ENCODE results near the gene COX10. TPM values are rescaled to one million over a fixed set of nuclear protein-coding genes. Genes with fewer than 3 reads are reported as not detected.

COX10 gene
- total and polyA plus RNA-seq, 2 experiments from 2014 or later: 13.9 to 18.5 TPM

- Histone ChIP-seq H3K4me3 (no peak overlapping the region), H3K27me3 (replicated peaks; ENCODE audit: insufficient read depth) (no peaks in the 10 kb centered on the region), H4K20me1 (ENCODE audit: insufficient read depth) (no peaks in the 10 kb centered on the region), H3K27ac (no peak overlapping the region), H3K9ac (no peak overlapping the region), H2AFZ (no peak overlapping the region), H3K4me2 (ENCODE audit: unreplicated experiment) (no peak overlapping the region), H3K4me1 (ENCODE audit: insufficient read depth) (peaks cover 9% of the 10 kb centered on the region; the same call in 1 of the 2 replicates), H3K9me3 (ENCODE audit: low read depth) (no peaks in the 10 kb centered on the region), H3K9me2 (ENCODE audit: insufficient read depth) (no peaks in the 10 kb centered on the region), H3K36me3 (ENCODE audit: low read depth) (0 out of 2 replicates have a peak, but pooled peaks cover 6% of the 10 kb centered on the region), H3K79me2 (ENCODE audit: insufficient read depth) (no peaks in the 10 kb centered on the region; the same call in 1 of the 2 replicates), H3F3A (ENCODE audit: insufficient read depth) (peaks cover 8% of the 10 kb centered on the region; the same call in 1 of the 2 replicates)
- WGBS, 2 experiments (ENCODE audit: low coverage in 1 of 2, low lambda C conversion rate in 2 of 2, missing lambda C conversion rate in 2 of 2): 95 to 99% methylated on average over 4 of the region's 4 CpGs
- in situ Hi-C loops (cut with MboI): no loop called here
- TF ChIP-seq EZH2phosphoT487 (IDR thresholded peaks at IDR 0.05; ENCODE audit: insufficient read depth, low read depth) (no peak), EZH2 (IDR thresholded peaks at IDR 0.05; ENCODE audit: insufficient read depth, poor library complexity, severe bottlenecking) (no peak)
- no peak for DNase-seq
These were observed 36.1 kb upstream of the COX10 start for GRCh38 chr17:14033166-14033565.

GRCh38 chr17:14037453-14037852 is 31.9 kb upstream of the COX10 start:
- TF ChIP-seq EZH2phosphoT487 (IDR thresholded peaks at IDR 0.05; ENCODE audit: insufficient read depth, low read depth): no peak
- Histone ChIP-seq H3K9me3 (ENCODE audit: low read depth) (no peaks in the 10 kb centered on the region), H3K27me3 (replicated peaks; ENCODE audit: insufficient read depth) (no peaks in the 10 kb centered on the region), H3K36me3 (ENCODE audit: low read depth) (0 out of 2 replicates have a peak, but pooled peaks cover 6% of the 10 kb centered on the region), H3K4me3 (no peak overlapping the region), H3K4me2 (ENCODE audit: unreplicated experiment) (no peak overlapping the region), H3K9ac (no peak overlapping the region), H4K20me1 (ENCODE audit: insufficient read depth) (no peaks in the 10 kb centered on the region), H3K79me2 (ENCODE audit: insufficient read depth) (no peaks in the 10 kb centered on the region; the same call in 1 of the 2 replicates), H2AFZ (no peak overlapping the region), H3F3A (ENCODE audit: insufficient read depth) (peaks cover 9% of the 10 kb centered on the region; the same call in 1 of the 2 replicates), H3K27ac (no peak overlapping the region), H3K9me2 (ENCODE audit: insufficient read depth) (no peaks in the 10 kb centered on the region), H3K4me1 (ENCODE audit: insufficient read depth) (peaks cover 8% of the 10 kb centered on the region; the same call in 1 of the 2 replicates)
- no peak for DNase-seq
- WGBS, 2 experiments (ENCODE audit: low coverage in 1 of 2, low lambda C conversion rate in 2 of 2, missing lambda C conversion rate in 2 of 2): 97 to 100% methylated on average over 1 of the region's 1 CpG
- in situ Hi-C loops (cut with MboI): no loop called here

DNA sequence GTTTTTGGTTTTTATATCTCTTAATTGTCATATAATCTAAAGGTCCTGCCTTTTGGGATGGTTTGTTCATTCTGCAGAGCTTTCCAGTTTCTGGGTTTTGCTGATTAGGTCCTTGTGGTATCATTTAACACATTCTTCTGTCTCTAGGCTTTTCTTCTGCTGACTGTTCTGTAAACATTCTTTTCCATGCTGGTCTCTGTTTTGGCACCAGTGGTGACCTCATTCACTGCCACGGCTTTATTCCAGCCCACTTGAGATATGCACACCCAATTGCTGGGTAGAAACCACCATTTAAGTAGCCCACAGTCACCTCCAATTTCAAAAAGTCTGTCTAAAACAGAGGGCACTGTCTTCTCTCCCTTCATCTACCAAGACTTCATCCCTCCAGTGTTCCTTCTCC is 31.1 kb upstream of the COX10 start:
- no peak for TF ChIP-seq EZH2 (IDR thresholded peaks at IDR 0.05; ENCODE audit: insufficient read depth, poor library complexity, severe bottlenecking)
- TF ChIP-seq EZH2phosphoT487 (IDR thresholded peaks at IDR 0.05; ENCODE audit: insufficient read depth, low read depth): no peak
- Histone ChIP-seq H4K20me1 (ENCODE audit: insufficient read depth) (no peaks in the 10 kb centered on the region), H2AFZ (no peak overlapping the region)

GRCh38 chr17:14042411-14042810 is 26.9 kb upstream of the COX10 start:
- Histone ChIP-seq H3K4me1 (ENCODE audit: insufficient read depth) (peaks cover 8% of the 10 kb centered on the region; the same call in 1 of the 2 replicates), H3F3A (ENCODE audit: insufficient read depth) (peaks cover 9% of the 10 kb centered on the region; the same call in 1 of the 2 replicates), H3K27ac (no peak overlapping the region), H3K9me3 (ENCODE audit: low read depth) (no peaks in the 10 kb centered on the region), H2AFZ (no peak overlapping the region), H3K27me3 (replicated peaks; ENCODE audit: insufficient read depth) (no peaks in the 10 kb centered on the region), H4K20me1 (ENCODE audit: insufficient read depth) (no peaks in the 10 kb centered on the region), H3K36me3 (ENCODE audit: low read depth) (no peaks in the 10 kb centered on the region), H3K79me2 (ENCODE audit: insufficient read depth) (no peaks in the 10 kb centered on the region), H3K9me2 (ENCODE audit: insufficient read depth) (no peaks in the 10 kb centered on the region), H3K4me3 (no peak overlapping the region), H3K9ac (no peak overlapping the region), H3K4me2 (ENCODE audit: unreplicated experiment) (no peak overlapping the region)
- DNase-seq: no peak
- in situ Hi-C loops (cut with MboI): no loop called here
- TF ChIP-seq EZH2phosphoT487 (IDR thresholded peaks at IDR 0.05; ENCODE audit: insufficient read depth, low read depth) (no peak), EZH2 (IDR thresholded peaks at IDR 0.05; ENCODE audit: insufficient read depth, poor library complexity, severe bottlenecking) (no peak)
- WGBS, 2 experiments (ENCODE audit: low coverage in 1 of 2, low lambda C conversion rate in 2 of 2, missing lambda C conversion rate in 2 of 2): 91 to 96% methylated on average over 4 of the region's 4 CpGs

More for the DNA sequence above, 31.1 kb upstream of the COX10 start:
- Histone ChIP-seq H3K79me2 (ENCODE audit: insufficient read depth) (no peaks in the 10 kb centered on the region; the same call in 1 of the 2 replicates), H3K9me3 (ENCODE audit: low read depth) (no peaks in the 10 kb centered on the region), H3F3A (ENCODE audit: insufficient read depth) (peaks cover 9% of the 10 kb centered on the region; the same call in 1 of the 2 replicates), H3K4me2 (ENCODE audit: unreplicated experiment) (no peak overlapping the region), H3K27me3 (replicated peaks; ENCODE audit: insufficient read depth) (no peaks in the 10 kb centered on the region), H3K4me1 (ENCODE audit: insufficient read depth) (peaks cover 8% of the 10 kb centered on the region; the same call in 1 of the 2 replicates), H3K9ac (no peak overlapping the region), H3K36me3 (ENCODE audit: low read depth) (0 out of 2 replicates have a peak, but pooled peaks cover 6% of the 10 kb centered on the region), H3K27ac (no peak overlapping the region), H3K4me3 (no peak overlapping the region), H3K9me2 (ENCODE audit: insufficient read depth) (no peaks in the 10 kb centered on the region)
- WGBS, 2 experiments (ENCODE audit: low coverage in 1 of 2, low lambda C conversion rate in 2 of 2, missing lambda C conversion rate in 2 of 2): 7 to 19% methylated on average over 1 of the region's 1 CpG
- peak; percentile 58 for DNase-seq
- in situ Hi-C loops (cut with MboI): no loop called here

Data from GM23248 (cell line).